ENCODE data around the gene FRMD1.
A peak's percentile ranks its signal among the peaks of the same experiment; 100 is the strongest.

FRMD1 gene

DNA sequence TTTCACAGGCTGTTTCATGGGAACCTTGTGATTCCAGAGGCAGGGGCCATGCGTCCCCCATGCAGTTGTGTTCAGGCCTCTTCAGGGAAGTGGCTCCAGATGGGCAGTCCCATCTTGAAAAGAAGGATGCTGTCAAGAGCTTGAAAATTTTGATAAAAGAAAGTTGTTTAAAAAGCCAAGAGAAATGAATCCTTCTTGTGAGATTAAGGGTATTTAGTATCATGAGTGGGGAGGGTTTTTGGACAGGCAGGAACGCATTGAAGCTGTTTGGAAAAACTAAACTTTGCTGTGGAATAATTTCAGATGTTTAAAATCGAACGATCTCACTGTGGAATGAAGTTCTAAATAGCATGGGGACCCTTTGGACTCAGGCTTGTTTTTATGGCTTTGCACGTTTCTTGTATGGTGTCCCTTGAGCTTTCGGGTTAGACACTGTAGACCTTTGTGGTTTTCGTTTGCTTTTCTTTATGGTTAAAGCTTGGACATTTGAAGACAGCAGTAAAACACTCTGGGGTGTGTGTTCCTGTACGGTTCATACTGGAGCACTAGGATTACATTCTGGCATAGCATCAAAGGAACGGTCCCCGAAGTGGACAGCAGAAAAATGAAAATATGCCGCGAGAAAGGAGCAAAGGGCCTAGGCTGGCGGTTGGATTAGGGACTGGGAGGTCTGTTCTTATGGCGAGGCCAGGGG lies 63.4 kb downstream of the FRMD1 start:
- H3K4me3 ChIP-seq (ENCODE audit: low read depth, low read length), result no peak overlapping the region
- H3K36me3 ChIP-seq (ENCODE audit: control insufficient read depth in 2 of 2, insufficient read depth in 1 of 2, low read length in 2 of 2), result no peaks in the 10 kb centered on the region
- ChIA-PET POLR2A (no interaction called here), CTCF (interaction anchor here (0.6 kb wide), 2 partner anchors 17 to 19 kb away, joined by 3 read pairs; no protein-coding TSS in a partner anchor)
- TF ChIP-seq ZNF585B (tag by site-specific recombination; IDR thresholded peaks at IDR 0.05), result no peak
- peak; percentile 78; the same call in 1 of the 2 replicates for TF ChIP-seq ZNF707 (tag by site-specific recombination; IDR thresholded peaks at IDR 0.05)
- TF ChIP-seq ZNF132 (tag by site-specific recombination; IDR thresholded peaks at IDR 0.05; ENCODE audit: borderline replicate concordance), result no peak
- no peak for TF ChIP-seq ZBTB17 (tag by site-specific recombination; IDR thresholded peaks at IDR 0.05)
- no peak for TF ChIP-seq ZNF24 (tag by site-specific recombination; IDR thresholded peaks at IDR 0.05)
- TF ChIP-seq ZNF202 (tag by site-specific recombination; IDR thresholded peaks at IDR 0.05; ENCODE audit: borderline replicate concordance), result no peak
- TF ChIP-seq SP2 (tag by site-specific recombination; IDR thresholded peaks at IDR 0.05), result no peak
- TF ChIP-seq ZFP37 (tag by site-specific recombination; IDR thresholded peaks at IDR 0.05), result no peak
- no peak overlapping the region for H3K27ac ChIP-seq (ENCODE audit: extremely low read depth, low read depth, low read length)
- H3K9me3 ChIP-seq (ENCODE audit: control insufficient read depth, insufficient read depth, low read depth, low read length), result no peaks in the 10 kb centered on the region
- H3K4me1 ChIP-seq (ENCODE audit: control insufficient read depth, insufficient read depth, low read length), result no peaks in the 10 kb centered on the region

DNA sequence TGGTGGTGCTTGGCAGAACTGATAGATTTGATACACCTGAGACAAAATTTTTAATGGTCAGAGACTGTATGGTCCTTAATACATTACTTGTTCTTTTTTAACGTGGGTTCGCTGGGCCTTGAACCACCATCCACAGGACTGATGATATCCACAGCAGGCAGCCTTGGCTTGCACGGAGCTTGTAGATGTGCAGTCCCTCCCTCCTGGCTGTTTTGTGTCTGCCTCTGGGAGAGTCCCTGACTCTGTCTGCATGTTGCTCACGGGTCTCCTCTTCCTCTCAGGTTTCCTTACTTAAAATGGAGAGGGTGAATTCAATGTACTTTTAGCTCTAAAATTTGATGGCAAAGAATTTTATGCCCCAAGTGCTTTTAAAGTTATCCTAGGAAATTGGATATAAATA lies 64.0 kb downstream of the FRMD1 start:
- CTCF ChIA-PET, result no interaction called here
- H3K4me3 ChIP-seq (ENCODE audit: low read depth, low read length), result no peak overlapping the region
- no peak overlapping the region for H3K27ac ChIP-seq (ENCODE audit: extremely low read depth, low read depth, low read length)
- POLR2A ChIA-PET, result no interaction called here
- H3K4me1 ChIP-seq (ENCODE audit: control insufficient read depth, insufficient read depth, low read length), result no peaks in the 10 kb centered on the region
- H3K36me3 ChIP-seq (ENCODE audit: control insufficient read depth in 2 of 2, insufficient read depth in 1 of 2, low read length in 2 of 2), result no peaks in the 10 kb centered on the region
- H3K9me3 ChIP-seq (ENCODE audit: control insufficient read depth, insufficient read depth, low read depth, low read length), result no peaks in the 10 kb centered on the region
- TF ChIP-seq ZNF449 (tag by site-specific recombination; IDR thresholded peaks at IDR 0.05) (no peak), IKZF3 (tag by site-specific recombination; IDR thresholded peaks at IDR 0.05) (no peak), ZNF664 (tag by site-specific recombination; IDR thresholded peaks at IDR 0.05) (no peak), ZNF202 (tag by site-specific recombination; IDR thresholded peaks at IDR 0.05; ENCODE audit: borderline replicate concordance) (no peak), KLF17 (tag by site-specific recombination; IDR thresholded peaks at IDR 0.05) (no peak), ZNF223 (tag by site-specific recombination; IDR thresholded peaks at IDR 0.05) (no peak), OVOL3 (tag by site-specific recombination; IDR thresholded peaks at IDR 0.05) (no peak), ZNF362 (tag by site-specific recombination; IDR thresholded peaks at IDR 0.05) (no peak), ZNF561 (tag by site-specific recombination; IDR thresholded peaks at IDR 0.05; ENCODE audit: borderline replicate concordance) (no peak), ZBTB8A (tag by site-specific recombination; IDR thresholded peaks at IDR 0.05) (no peak), ZSCAN16 (tag by site-specific recombination; IDR thresholded peaks at IDR 0.05) (no peak), ZNF639 (tag by site-specific recombination; IDR thresholded peaks at IDR 0.05) (no peak), SCRT2 (tag by site-specific recombination; IDR thresholded peaks at IDR 0.05) (no peak), ZNF830 (tag by site-specific recombination; IDR thresholded peaks at IDR 0.05; ENCODE audit: low read depth) (no peak), BCL6B (tag by site-specific recombination; IDR thresholded peaks at IDR 0.05) (no peak)
- TF ChIP-seq, protein P1, sequence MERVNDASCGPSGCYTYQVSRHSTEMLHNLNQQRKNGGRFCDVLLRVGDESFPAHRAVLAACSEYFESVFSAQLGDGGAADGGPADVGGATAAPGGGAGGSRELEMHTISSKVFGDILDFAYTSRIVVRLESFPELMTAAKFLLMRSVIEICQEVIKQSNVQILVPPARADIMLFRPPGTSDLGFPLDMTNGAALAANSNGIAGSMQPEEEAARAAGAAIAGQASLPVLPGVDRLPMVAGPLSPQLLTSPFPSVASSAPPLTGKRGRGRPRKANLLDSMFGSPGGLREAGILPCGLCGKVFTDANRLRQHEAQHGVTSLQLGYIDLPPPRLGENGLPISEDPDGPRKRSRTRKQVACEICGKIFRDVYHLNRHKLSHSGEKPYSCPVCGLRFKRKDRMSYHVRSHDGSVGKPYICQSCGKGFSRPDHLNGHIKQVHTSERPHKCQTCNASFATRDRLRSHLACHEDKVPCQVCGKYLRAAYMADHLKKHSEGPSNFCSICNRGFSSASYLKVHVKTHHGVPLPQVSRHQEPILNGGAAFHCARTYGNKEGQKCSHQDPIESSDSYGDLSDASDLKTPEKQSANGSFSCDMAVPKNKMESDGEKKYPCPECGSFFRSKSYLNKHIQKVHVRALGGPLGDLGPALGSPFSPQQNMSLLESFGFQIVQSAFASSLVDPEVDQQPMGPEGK (tag by site-specific recombination; IDR thresholded peaks at IDR 0.05), result no peak
